HEK293 (cell line): ENCODE measurements around the gene MALT1.
A peak's percentile ranks its signal among the peaks of the same experiment; 100 is the strongest.

Experiments
- CTCF ChIA-PET: fragments of 350-600 bp; formaldehyde crosslinking; extraction: SDS; loops from one replicate; lab custom pipeline; 2021; ENCODE audit warnings: antibody characterized with exemption; lab: Yijun Ruan, JAX
- POLR2A ChIA-PET: fragments of 300-600 bp; formaldehyde crosslinking; extraction: SDS; loops from one replicate; lab custom pipeline; 2020; ENCODE audit warnings: antibody characterized with exemption, inconsistent platforms; lab: Yijun Ruan, JAX
- H3K27ac ChIP-seq: fragments of 200-500 bp; sonication (Bioruptor generic); 2 replicates; pipeline ENCODE4 v1.5.1; 2014; ENCODE audit warnings: low read depth, low read length, control low read depth, inconsistent platforms; ENCODE audit errors: extremely low read depth
- H3K36me3 ChIP-seq, 2 experiments: fragments of 200-500 bp in 1 of 2; sonication (Bioruptor generic) in 1 of 2; 1 replicate in 1 of 2; 2 replicates in 1 of 2; pipeline ENCODE4 v1.5.1; 2014 to 2017; ENCODE audit warnings: inconsistent platforms in 2 of 2, low read length in 2 of 2; ENCODE audit not compliant: control insufficient read depth in 2 of 2, insufficient read depth in 1 of 2
- H3K4me1 ChIP-seq: fragments of 200-500 bp; sonication (Bioruptor generic); 2 replicates; pipeline ENCODE4 v1.5.1; 2014; ENCODE audit warnings: mild to moderate bottlenecking, low read length, inconsistent platforms; ENCODE audit not compliant: control insufficient read depth, insufficient read depth
- H3K4me3 ChIP-seq: 2 replicates; pipeline ENCODE4 v1.5.1; 2011; ENCODE audit warnings: low read depth, mild to moderate bottlenecking, control low read depth, low read length, moderate library complexity
- H3K9me3 ChIP-seq: fragments of 200-500 bp; sonication (Bioruptor generic); 2 replicates; pipeline ENCODE4 v1.5.1; 2014; ENCODE audit warnings: low read depth, low read length, inconsistent platforms; ENCODE audit not compliant: control insufficient read depth, insufficient read depth
- FEZF1 ChIP-seq: fragments of 450-650 bp; formaldehyde crosslinking; IDR thresholded peaks from 2 replicates; pipeline ENCODE4 v1.5.1; 2016; ENCODE audit warnings: missing biosample characterization, missing genetic modification characterization
- HOXC10 ChIP-seq: sonication (generic); formaldehyde crosslinking; IDR thresholded peaks from 2 replicates; pipeline ENCODE4 v1.8.1; 2023; ENCODE audit warnings: mild to moderate bottlenecking, missing genetic modification reagents
- KLF17 ChIP-seq: fragments of 450-650 bp; formaldehyde crosslinking; IDR thresholded peaks from 2 replicates; pipeline ENCODE4 v1.5.1; 2016; ENCODE audit warnings: missing biosample characterization, missing genetic modification characterization
- OSR2 ChIP-seq: fragments of 450-650 bp; formaldehyde crosslinking; IDR thresholded peaks from 2 replicates; pipeline ENCODE4 v1.5.1; 2016; ENCODE audit warnings: missing biosample characterization, missing genetic modification characterization
- OVOL3 ChIP-seq: fragments of 450-650 bp; formaldehyde crosslinking; IDR thresholded peaks from 2 replicates; pipeline ENCODE4 v1.5.1; 2016; ENCODE audit warnings: missing biosample characterization, missing genetic modification characterization
- PATZ1 ChIP-seq: fragments of 450-650 bp; formaldehyde crosslinking; IDR thresholded peaks from 2 replicates; pipeline ENCODE4 v1.5.1; 2016; ENCODE audit warnings: missing biosample characterization, missing genetic modification characterization
- PRDM10 ChIP-seq: fragments of 450-650 bp; formaldehyde crosslinking; IDR thresholded peaks from 2 replicates; pipeline ENCODE4 v1.5.1; 2016; ENCODE audit warnings: missing biosample characterization, missing genetic modification characterization
- PRDM6 ChIP-seq: fragments of 450-650 bp; formaldehyde crosslinking; IDR thresholded peaks from 2 replicates; pipeline ENCODE4 v1.5.1; 2017; ENCODE audit warnings: missing biosample characterization, missing genetic modification characterization
- SP7 ChIP-seq: fragments of 450-650 bp; formaldehyde crosslinking; IDR thresholded peaks from 2 replicates; pipeline ENCODE4 v1.5.1; 2016; ENCODE audit warnings: missing biosample characterization, missing genetic modification characterization
- TRIM28 ChIP-seq: IDR thresholded peaks from 2 replicates; pipeline ENCODE4 v1.6.1; 2011; ENCODE audit warnings: low read length, control low read depth, borderline replicate concordance
- WT1 ChIP-seq: fragments of 450-650 bp; formaldehyde crosslinking; IDR thresholded peaks from 2 replicates; pipeline ENCODE4 v1.5.1; 2016; ENCODE audit warnings: missing biosample characterization, missing genetic modification characterization
- ZBTB1 ChIP-seq: fragments of 450-650 bp; formaldehyde crosslinking; IDR thresholded peaks from 2 replicates; pipeline ENCODE4 v1.5.1; 2016; ENCODE audit warnings: missing biosample characterization, missing genetic modification characterization
- ZBTB17 ChIP-seq: fragments of 450-650 bp; formaldehyde crosslinking; IDR thresholded peaks from 2 replicates; pipeline ENCODE4 v1.5.1; 2016; ENCODE audit warnings: missing biosample characterization, missing genetic modification characterization
- ZEB2 ChIP-seq: fragments of 450-650 bp; formaldehyde crosslinking; IDR thresholded peaks from 2 replicates; pipeline ENCODE4 v1.5.1; 2016; ENCODE audit warnings: missing biosample characterization, missing genetic modification characterization
- ZNF112 ChIP-seq: fragments of 450-650 bp; formaldehyde crosslinking; IDR thresholded peaks from 2 replicates; pipeline ENCODE4 v1.5.0; 2017; ENCODE audit warnings: missing biosample characterization, missing genetic modification characterization
- ZNF211 ChIP-seq: fragments of 450-650 bp; formaldehyde crosslinking; IDR thresholded peaks from 2 replicates; pipeline ENCODE4 v1.5.1; 2016; ENCODE audit warnings: low read depth, missing biosample characterization, missing genetic modification characterization
- ZNF394 ChIP-seq: fragments of 450-650 bp; formaldehyde crosslinking; IDR thresholded peaks from 2 replicates; pipeline ENCODE4 v1.5.1; 2016; ENCODE audit warnings: missing biosample characterization, missing genetic modification characterization, mild to moderate bottlenecking, moderate library complexity, borderline replicate concordance
- ZNF501 ChIP-seq: fragments of 450-650 bp; formaldehyde crosslinking; IDR thresholded peaks from 2 replicates; pipeline ENCODE4 v1.5.1; 2016; ENCODE audit warnings: missing biosample characterization, missing genetic modification characterization
- ZNF561 ChIP-seq: fragments of 450-650 bp; IDR thresholded peaks from 2 replicates; pipeline ENCODE4 v1.5.1; 2018; ENCODE audit warnings: missing biosample characterization, missing genetic modification characterization, borderline replicate concordance
- ZNF596 ChIP-seq: fragments of 450-650 bp; IDR thresholded peaks from 2 replicates; pipeline ENCODE4 v1.5.0; 2018; ENCODE audit warnings: missing biosample characterization, mild to moderate bottlenecking, missing genetic modification characterization, moderate library complexity
- ZNF629 ChIP-seq: fragments of 450-650 bp; formaldehyde crosslinking; IDR thresholded peaks from 2 replicates; pipeline ENCODE4 v1.5.1; 2017; ENCODE audit warnings: missing biosample characterization, missing genetic modification characterization

Gene MALT1

GRCh38 chr18:58788470-58788869, 117.2 kb downstream of the MALT1 start:
- TF ChIP-seq ZNF394 (tag by site-specific recombination), result no peak
- no peak for TF ChIP-seq ZNF211 (tag by site-specific recombination)
- peak; percentile 55; the same call in 1 of the 2 replicates for TF ChIP-seq KLF17 (tag by site-specific recombination)
- Histone ChIP-seq H3K9me3 (no peaks in the 10 kb centered on the region), H3K4me3 (no peak overlapping the region), H3K27ac (peak overlapping the region; percentile 97), H3K36me3 (no peaks in the 10 kb centered on the region), H3K4me1 (peaks cover 38% of the 10 kb centered on the region)
- CTCF ChIA-PET, result interaction anchor here (0.6 to 2.2 kb wide), 3 partner anchors 17 to 276 kb away, joined by 3 to 9 read pairs (median 3); no protein-coding TSS in a partner anchor
- POLR2A ChIA-PET, result interaction anchor here (0.6 to 1.1 kb wide), 2 partner anchors 17 to 18 kb away, joined by 3 to 5 read pairs; no protein-coding TSS in a partner anchor

- H3K9me3 ChIP-seq, result no peaks in the 10 kb centered on the region
- H3K27ac ChIP-seq, result peak overlapping the region; percentile 97
- H3K36me3 ChIP-seq, result no peaks in the 10 kb centered on the region
- POLR2A ChIA-PET, result interaction anchor here (0.6 to 1.1 kb wide), 2 partner anchors 17 to 18 kb away, joined by 3 to 5 read pairs; no protein-coding TSS in a partner anchor
- CTCF ChIA-PET, result interaction anchor here (0.6 to 2.2 kb wide), 3 partner anchors 16 to 275 kb away, joined by 3 to 9 read pairs (median 3); no protein-coding TSS in a partner anchor
- peaks cover 45% of the 10 kb centered on the region for H3K4me1 ChIP-seq
- H3K4me3 ChIP-seq, result no peak overlapping the region
- TF ChIP-seq ZEB2 (tag by site-specific recombination) (peak; percentile 84), TRIM28 (0 out of 2 replicates have a peak, but pooled peaks have one; percentile 14), FEZF1 (tag by site-specific recombination) (peak; percentile 94), PATZ1 (tag by site-specific recombination) (no peak), OSR2 (peak; percentile 65; the same call in 1 of the 2 replicates), WT1 (tag by site-specific recombination) (peak; percentile 67), OVOL3 (tag by site-specific recombination) (0 out of 2 replicates have a peak, but pooled peaks have one; percentile 57), ZNF561 (tag by site-specific recombination) (0 out of 2 replicates have a peak, but pooled peaks have one; percentile 27), HOXC10 (CRISPR knock-in tag) (no peak), ZBTB1 (tag by site-specific recombination) (no peak), ZNF112 (tag by site-specific recombination) (no peak), ZNF501 (tag by site-specific recombination) (0 out of 2 replicates have a peak, but pooled peaks have one; percentile 26), PRDM10 (tag by site-specific recombination) (peak; percentile 54; the same call in 1 of the 2 replicates), PRDM6 (tag by site-specific recombination) (peak; percentile 96), ZNF629 (tag by site-specific recombination) (peak; percentile 52), ZNF596 (tag by site-specific recombination) (no peak; the same call in 1 of the 2 replicates), SP7 (tag by site-specific recombination) (peak; percentile 61; the same call in 1 of the 2 replicates), ZBTB17 (tag by site-specific recombination) (peak; percentile 47; the same call in 1 of the 2 replicates), KLF17 (tag by site-specific recombination) (peak; percentile 64; the same call in 1 of the 2 replicates)
These were observed 118.0 kb downstream of the MALT1 start for GRCh38 chr18:58788971-58789875.
